ENCODE data around the gene TMOD1. TPM values are rescaled to one million over a fixed set of nuclear protein-coding genes. Genes with fewer than 3 reads are reported as not detected.
"Not testable (repeated sequence)": the region's sequence is repeated elsewhere in the genome, so short reads cannot be mapped to it uniquely, and the experiment has no call there.

Gene TMOD1
- total RNA-seq, result 10 to 100 TPM in 3 of 4 donors, 1 to 10 TPM in 1; 5.9 to 93.7 (median 22.2) TPM

GRCh38 chr9:97501177-97501971, at the start of gene TMOD1:
TSS of gene TMOD1 (plus strand) at chr9:97501666. CDS start at chr9:97524189, 22,523 bp downstream.
- H3K4me1 ChIP-seq, result no peaks in the 10 kb centered on the region
- DNase-seq, result peak; percentile 69 to 76
- H3K27me3 ChIP-seq, result no peaks in the 10 kb centered on the region
- intact Hi-C loops (cut with DNase I; ENCODE audit: low total_unique reads), result no loop called here
- H3K36me3 ChIP-seq, result no peaks in the 10 kb centered on the region
- H3K27ac ChIP-seq, result peak within 1 kb of the TSS; percentile 93 to 94
- peak within 1 kb of the TSS; percentile 59 to 99 for H3K4me3 ChIP-seq
- peak; percentile 33 to 72 for TF ChIP-seq POLR2A (IDR thresholded peaks at IDR 0.05)
- TF ChIP-seq, protein P1, sequence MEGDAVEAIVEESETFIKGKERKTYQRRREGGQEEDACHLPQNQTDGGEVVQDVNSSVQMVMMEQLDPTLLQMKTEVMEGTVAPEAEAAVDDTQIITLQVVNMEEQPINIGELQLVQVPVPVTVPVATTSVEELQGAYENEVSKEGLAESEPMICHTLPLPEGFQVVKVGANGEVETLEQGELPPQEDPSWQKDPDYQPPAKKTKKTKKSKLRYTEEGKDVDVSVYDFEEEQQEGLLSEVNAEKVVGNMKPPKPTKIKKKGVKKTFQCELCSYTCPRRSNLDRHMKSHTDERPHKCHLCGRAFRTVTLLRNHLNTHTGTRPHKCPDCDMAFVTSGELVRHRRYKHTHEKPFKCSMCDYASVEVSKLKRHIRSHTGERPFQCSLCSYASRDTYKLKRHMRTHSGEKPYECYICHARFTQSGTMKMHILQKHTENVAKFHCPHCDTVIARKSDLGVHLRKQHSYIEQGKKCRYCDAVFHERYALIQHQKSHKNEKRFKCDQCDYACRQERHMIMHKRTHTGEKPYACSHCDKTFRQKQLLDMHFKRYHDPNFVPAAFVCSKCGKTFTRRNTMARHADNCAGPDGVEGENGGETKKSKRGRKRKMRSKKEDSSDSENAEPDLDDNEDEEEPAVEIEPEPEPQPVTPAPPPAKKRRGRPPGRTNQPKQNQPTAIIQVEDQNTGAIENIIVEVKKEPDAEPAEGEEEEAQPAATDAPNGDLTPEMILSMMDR (IDR thresholded peaks at IDR 0.05), result peak in 1 of 4 experiments; percentile 38
- H3K9me3 ChIP-seq, result no peaks in the 10 kb centered on the region

DNA sequence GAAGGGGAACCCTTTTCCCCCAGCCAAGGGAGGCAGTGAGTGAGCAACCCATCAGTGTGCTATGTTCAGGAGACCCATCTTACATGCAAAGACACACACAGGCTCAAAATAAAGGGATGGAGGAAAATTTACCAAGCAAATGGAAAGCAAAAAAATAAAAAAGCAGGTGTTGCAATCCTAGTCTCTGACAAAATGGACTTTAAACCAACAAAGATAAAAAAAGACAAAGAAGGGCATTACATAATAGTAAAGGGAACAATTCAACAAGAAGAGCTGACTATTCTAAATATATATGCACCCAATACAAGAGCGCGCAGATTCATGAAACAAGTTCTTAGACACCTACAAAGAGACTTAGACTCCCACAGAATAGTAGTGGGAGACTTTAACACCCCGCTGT, 47.9 kb upstream of the TMOD1 start:
- intact Hi-C loops (cut with DNase I; ENCODE audit: low total_unique reads); H3K27me3 ChIP-seq: not testable (repeated sequence)

DNA sequence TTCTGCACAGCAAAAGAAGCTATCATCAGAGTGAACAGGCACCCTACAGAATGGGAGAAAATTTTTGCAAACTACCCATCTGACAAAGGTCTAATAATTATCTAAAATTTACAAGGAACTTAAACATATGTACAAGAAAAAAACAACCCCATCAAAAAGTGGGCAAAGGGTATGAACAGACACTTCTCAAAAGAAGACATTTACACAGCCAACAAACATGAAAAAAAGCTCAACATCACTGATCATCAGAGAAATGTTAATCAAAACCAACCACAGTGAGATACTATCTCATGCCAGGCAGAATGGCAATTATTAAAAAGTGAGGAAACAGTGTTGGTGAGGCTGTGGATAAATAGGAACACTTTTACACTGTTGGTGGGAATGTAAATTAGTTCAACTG, 44.6 kb upstream of the TMOD1 start:
- H3K36me3 ChIP-seq; H3K9me3 ChIP-seq; H3K27ac ChIP-seq; H3K4me3 ChIP-seq; DNase-seq; H3K4me1 ChIP-seq; intact Hi-C loops (cut with DNase I; ENCODE audit: low total_unique reads); H3K27me3 ChIP-seq: not testable (repeated sequence)

More for the DNA sequence above, 47.9 kb upstream of the TMOD1 start:
- H3K36me3 ChIP-seq, H3K4me3 ChIP-seq, H3K27ac ChIP-seq, H3K9me3 ChIP-seq, DNase-seq, H3K4me1 ChIP-seq: not testable (repeated sequence)

DNA sequence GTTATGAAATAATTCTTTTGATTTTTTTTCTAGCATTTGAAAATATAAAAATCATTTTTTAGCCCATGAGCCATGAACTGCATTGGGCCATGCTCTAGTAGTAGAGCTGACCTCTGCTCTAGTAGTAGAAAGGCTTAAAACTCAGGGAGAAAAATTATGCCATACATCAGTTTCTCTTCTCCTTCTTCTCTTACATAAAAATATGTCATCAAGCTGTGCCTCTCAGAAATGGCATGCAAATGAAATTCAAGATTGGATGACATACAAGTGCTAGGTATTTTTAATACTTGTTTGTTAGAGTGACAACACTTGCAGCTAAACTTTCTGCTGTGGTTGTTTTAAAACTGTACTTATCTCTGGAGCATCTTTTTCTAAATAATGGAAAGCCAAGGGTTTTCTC, 42.1 kb upstream of the TMOD1 start:
- no peak overlapping the region for H3K27ac ChIP-seq
- intact Hi-C loops (cut with DNase I; ENCODE audit: low total_unique reads), result no loop called here
- no peaks in the 10 kb centered on the region for H3K4me1 ChIP-seq
- TF ChIP-seq POLR2A (IDR thresholded peaks at IDR 0.05), result no peak
- TF ChIP-seq, protein P1 (IDR thresholded peaks at IDR 0.05), result no peak
- H3K36me3 ChIP-seq, result no peaks in the 10 kb centered on the region
- H3K27me3 ChIP-seq, result no peaks in the 10 kb centered on the region
- H3K9me3 ChIP-seq, result no peaks in the 10 kb centered on the region
- H3K4me3 ChIP-seq, result no peak overlapping the region
- no peak for DNase-seq

GRCh38 chr9:97462159-97462558, 39.3 kb upstream of the TMOD1 start:
- Histone ChIP-seq H3K27ac (no peak overlapping the region), H3K36me3 (no peaks in the 10 kb centered on the region), H3K27me3 (no peaks in the 10 kb centered on the region), H3K9me3 (no peaks in the 10 kb centered on the region), H3K4me3 (no peak overlapping the region), H3K4me1 (no peaks in the 10 kb centered on the region)
- TF ChIP-seq POLR2A (IDR thresholded peaks at IDR 0.05), result no peak
- TF ChIP-seq, protein P1 (IDR thresholded peaks at IDR 0.05), result no peak
- intact Hi-C loops (cut with DNase I; ENCODE audit: low total_unique reads), result no loop called here
- DNase-seq, result no peak

GRCh38 chr9:97462914-97463313, 38.6 kb upstream of the TMOD1 start:
- no peaks in the 10 kb centered on the region for H3K4me1 ChIP-seq
- no peak for DNase-seq
- H3K27me3 ChIP-seq, result no peaks in the 10 kb centered on the region
- intact Hi-C loops (cut with DNase I; ENCODE audit: low total_unique reads), result no loop called here
- H3K9me3 ChIP-seq, result no peaks in the 10 kb centered on the region
- no peaks in the 10 kb centered on the region for H3K36me3 ChIP-seq
- TF ChIP-seq, protein P1 (IDR thresholded peaks at IDR 0.05), result no peak
- TF ChIP-seq POLR2A (IDR thresholded peaks at IDR 0.05), result no peak
- no peak overlapping the region for H3K27ac ChIP-seq
- no peak overlapping the region for H3K4me3 ChIP-seq

Measured in uterus (tissue), 4 donors.